GM20000 (cell line): ENCODE data around the gene LIPE.

ENCODE experiments used
- DNase-seq: peaks from one replicate; pipeline ENCODE4 v3.0.0; 2012; ENCODE audit warnings: low spot score
- TF ChIP-seq, protein P1 (sequence below): IDR thresholded peaks from 2 replicates; pipeline ENCODE4 v1.5.1; 2012; ENCODE audit warnings: mild to moderate bottlenecking, control low read depth; ENCODE audit errors: extremely low read depth, missing control alignments

The LIPE gene

DNA sequence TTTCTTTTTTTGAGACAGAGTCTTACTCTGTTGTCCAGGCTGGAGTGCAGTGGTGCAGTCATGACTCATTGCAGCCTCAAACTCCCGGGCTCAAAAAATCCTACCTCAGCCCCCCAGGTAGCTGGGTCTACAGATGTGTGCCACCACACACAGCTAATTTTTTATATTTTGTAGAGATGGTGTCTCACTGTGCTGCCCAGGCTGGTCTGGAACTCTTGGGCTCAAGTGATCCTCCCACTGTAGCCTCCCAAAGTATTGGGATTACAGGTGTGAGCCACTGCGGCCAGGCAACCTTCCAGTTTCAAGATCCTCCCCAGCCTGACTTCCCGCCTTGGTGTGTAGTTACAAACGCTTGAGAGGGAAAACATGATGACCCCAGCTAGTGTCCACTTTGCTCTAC, 59.3 kb downstream of the LIPE start:
- DNase-seq: no peak
- TF ChIP-seq, protein P1, sequence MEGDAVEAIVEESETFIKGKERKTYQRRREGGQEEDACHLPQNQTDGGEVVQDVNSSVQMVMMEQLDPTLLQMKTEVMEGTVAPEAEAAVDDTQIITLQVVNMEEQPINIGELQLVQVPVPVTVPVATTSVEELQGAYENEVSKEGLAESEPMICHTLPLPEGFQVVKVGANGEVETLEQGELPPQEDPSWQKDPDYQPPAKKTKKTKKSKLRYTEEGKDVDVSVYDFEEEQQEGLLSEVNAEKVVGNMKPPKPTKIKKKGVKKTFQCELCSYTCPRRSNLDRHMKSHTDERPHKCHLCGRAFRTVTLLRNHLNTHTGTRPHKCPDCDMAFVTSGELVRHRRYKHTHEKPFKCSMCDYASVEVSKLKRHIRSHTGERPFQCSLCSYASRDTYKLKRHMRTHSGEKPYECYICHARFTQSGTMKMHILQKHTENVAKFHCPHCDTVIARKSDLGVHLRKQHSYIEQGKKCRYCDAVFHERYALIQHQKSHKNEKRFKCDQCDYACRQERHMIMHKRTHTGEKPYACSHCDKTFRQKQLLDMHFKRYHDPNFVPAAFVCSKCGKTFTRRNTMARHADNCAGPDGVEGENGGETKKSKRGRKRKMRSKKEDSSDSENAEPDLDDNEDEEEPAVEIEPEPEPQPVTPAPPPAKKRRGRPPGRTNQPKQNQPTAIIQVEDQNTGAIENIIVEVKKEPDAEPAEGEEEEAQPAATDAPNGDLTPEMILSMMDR: no peak

DNA sequence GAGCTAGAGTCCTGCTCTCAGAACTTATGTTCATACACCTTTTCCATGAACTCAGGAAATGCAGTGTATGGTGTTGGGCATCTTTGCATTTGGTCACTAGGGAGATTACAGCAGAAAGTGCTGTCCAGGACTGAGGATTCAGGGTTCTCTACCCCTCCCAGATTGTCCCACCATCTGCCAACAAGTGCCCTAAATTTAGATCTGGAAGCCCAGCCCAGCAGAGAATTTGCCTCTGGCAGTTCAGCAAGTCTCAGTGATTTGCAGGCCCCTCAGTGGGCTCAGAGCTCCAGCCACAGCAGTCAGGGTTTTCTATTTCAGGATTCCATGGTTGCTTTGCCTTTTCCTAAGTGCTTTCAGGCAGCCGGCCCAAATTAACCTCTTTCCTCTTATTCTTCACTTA, 60.5 kb downstream of the LIPE start:
- DNase-seq: no peak
- TF ChIP-seq, protein P1: no peak

DNA sequence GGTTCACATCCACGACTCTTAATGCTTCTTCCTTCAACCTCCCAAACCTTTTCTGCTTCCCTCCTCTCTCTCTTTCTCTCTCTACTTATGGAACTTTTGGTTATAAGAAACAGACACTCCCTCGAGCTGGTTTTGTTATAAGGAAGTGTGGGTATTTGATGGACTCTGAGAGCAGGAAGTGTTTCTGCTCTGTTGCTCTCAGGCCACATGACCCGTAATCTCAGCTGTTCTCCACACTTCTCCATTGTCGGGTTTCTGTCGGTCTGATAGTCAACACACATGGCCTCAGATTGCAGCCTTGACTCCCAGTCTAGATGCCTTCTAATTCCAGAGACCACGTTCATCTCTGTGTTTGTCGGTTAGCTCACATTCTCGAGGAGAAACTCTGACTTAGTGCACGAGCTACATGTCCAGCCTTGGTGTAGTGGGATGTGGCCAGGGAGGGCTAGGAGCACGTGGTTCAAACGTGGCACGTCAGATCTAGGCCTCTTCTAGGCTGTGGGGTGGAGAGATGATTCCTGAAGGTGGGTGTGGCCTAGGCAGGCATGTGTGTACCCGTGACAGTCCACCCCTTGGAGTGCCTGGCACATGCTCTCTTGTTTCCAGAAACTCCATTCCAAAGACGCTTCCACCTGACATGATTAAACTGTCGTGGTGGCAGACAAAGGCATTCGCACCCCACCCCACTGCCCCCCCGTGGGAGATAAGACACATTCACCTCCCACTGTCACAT, 63.4 kb downstream of the LIPE start:
- TF ChIP-seq, protein P1: no peak
- DNase-seq: peak; percentile 80

DNA sequence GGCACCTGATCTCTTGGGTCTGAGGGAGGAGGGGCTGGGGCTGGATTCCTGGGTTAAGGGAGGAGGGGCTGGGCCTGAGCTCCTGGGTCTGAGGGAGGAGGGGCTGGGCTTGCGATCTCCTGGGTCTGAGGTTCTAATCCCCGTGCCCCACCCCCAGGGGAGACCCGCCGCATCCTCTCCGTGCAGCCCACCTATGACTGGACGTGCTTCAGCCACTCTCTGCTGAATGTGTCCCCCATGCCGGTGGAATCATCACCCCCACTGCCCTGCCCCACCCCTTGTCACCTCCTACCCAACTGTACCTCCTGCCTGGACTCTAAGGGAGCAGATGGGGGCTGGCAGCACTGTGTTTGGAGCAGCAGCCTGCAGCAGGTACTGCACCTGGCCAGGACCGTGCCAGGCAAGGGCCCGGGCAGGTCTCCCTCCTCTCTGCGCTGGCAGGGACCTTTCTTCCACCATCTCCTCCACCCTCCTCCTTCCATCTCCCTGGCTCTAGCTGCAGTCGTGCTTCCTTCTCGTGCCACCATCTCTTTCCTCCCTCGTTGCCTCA, 64.2 kb downstream of the LIPE start:
- TF ChIP-seq, protein P1: no peak
- DNase-seq: no peak

DNA sequence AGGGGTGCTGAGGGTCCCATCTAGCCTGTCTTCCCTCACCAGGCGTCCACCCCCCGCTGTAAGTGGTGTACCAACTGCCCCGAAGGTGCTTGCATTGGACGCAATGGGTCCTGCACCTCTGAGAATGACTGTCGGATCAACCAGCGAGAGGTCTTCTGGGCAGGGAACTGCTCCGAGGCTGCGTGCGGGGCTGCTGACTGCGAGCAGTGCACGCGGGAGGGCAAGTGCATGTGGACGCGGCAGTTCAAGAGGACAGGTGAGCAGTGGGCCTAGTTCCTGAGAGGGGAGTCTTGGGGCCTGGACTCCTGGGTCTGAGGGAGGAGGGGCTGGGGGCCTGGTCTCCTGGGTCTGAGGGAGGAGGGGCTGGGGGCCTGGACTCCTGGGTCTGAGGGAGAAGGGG, 64.8 kb downstream of the LIPE start:
- TF ChIP-seq, protein P1: no peak
- DNase-seq: no peak

DNA sequence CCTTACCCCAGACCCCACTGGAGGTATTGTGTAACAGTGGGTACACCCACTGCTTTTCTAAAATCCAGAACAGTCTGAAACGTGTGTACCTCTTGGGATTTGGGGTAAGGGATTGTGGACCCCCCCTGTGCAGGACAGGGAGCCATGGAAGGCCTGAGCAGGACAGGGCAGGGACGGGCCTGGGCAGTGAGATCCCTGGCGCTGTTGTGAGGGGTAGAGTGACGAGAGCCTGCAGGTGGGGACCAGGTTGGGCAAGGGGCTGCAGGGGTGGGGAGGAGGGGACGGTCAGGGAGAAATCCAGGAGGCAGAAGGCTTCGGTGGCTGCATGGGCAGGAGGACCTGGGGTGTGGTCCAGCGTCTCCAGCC, 65.7 kb downstream of the LIPE start:
- DNase-seq: no peak
- TF ChIP-seq, protein P1: no peak

DNA sequence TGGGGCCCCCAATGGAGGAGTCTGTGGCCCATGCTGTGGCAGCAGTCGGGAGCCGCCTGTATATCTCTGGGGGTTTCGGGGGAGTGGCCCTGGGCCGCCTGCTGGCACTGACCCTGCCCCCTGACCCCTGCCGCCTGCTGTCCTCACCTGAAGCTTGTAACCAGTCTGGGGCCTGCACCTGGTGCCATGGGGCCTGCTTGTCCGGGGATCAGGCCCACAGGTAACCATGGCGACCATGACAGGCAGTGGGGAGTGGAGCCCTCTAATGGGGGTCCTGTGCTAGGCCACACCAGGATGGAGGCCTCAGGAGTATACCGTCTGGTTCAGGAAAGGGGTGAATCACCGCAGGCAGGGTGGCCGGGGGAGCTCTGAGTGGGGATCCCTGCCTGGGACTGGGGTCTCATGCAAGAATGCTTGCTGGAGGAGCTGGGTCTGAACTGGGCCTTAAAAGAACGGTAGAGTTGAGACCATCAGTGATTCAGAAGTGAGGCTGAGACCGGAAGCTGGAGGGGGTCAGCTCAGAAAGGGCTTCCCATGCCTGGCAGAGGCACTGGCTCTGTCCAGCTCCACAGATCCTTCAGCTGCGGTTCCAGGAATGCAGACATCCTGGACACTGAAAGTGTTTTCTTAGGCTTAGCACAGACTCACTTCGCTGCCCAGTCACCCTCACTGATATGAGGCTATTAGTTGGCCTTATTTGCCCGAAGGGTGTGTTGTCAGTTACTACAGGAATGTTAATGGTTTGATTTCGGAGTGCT, 66.2 kb downstream of the LIPE start:
- TF ChIP-seq, protein P1: no peak
- DNase-seq: no peak
